Activated CD8-positive, alpha-beta T cell treated with anti-CD3 and anti-CD28 coated beads for 36 hours (primary cell): Measurements from ENCODE around the gene RASL12. TPM values are rescaled to one million over a fixed set of nuclear protein-coding genes. Genes with fewer than 3 reads are reported as not detected.
"Not testable (repeated sequence)": the region's sequence is repeated elsewhere in the genome, so short reads cannot be mapped to it uniquely, and the experiment has no call there.

Experiments used
- ATAC-seq: fragments of 200-7000 bp; cut with Tn5 transposase; one replicate; pipeline ENCODE4 v1.10.0; 2021; ENCODE audit warnings: mild to moderate bottlenecking, moderate library complexity
- CTCF ChIA-PET: fragments of 350-600 bp; sonication (Branson Sonifier 250); formaldehyde crosslinking; loops from one replicate; lab custom pipeline; 2021; ENCODE audit warnings: antibody characterized with exemption; lab: Charles Lee
- POLR2A ChIA-PET: fragments of 350-600 bp; sonication (Branson Sonifier 250); formaldehyde crosslinking; loops from one replicate; lab custom pipeline; 2021; ENCODE audit warnings: antibody characterized with exemption; lab: Charles Lee
- DNase-seq: peaks from one replicate; pipeline ENCODE4 v3.0.0-alpha.2; 2020
- H3K27ac Mint-ChIP-seq: one replicate; pipeline ENCODE4 v1.8.0; 2021; ENCODE audit warnings: mild to moderate bottlenecking, mixed read lengths
- H3K27me3 Mint-ChIP-seq: one replicate; pipeline ENCODE4 v1.8.0; 2021; ENCODE audit warnings: mixed read lengths
- H3K36me3 Mint-ChIP-seq: one replicate; pipeline ENCODE4 v1.8.0; 2021; ENCODE audit warnings: low read depth, mixed read lengths
- H3K4me1 Mint-ChIP-seq: one replicate; pipeline ENCODE4 v1.8.0; 2021; ENCODE audit warnings: low read depth, mixed read lengths
- H3K4me3 Mint-ChIP-seq: one replicate; pipeline ENCODE4 v1.8.0; 2021; ENCODE audit warnings: mild to moderate bottlenecking, moderate library complexity, mixed read lengths
- H3K9me3 Mint-ChIP-seq: one replicate; pipeline ENCODE4 v1.8.0; 2021; ENCODE audit warnings: mixed read lengths
- intact Hi-C: fragments of 100-400 bp; cut with micrococcal nuclease; formaldehyde crosslinking; loops from one replicate; pipeline ENCODE4 v1.10.0; 2022
- total RNA-seq, 2 experiments: library from RNA; stranded (reverse); gene quantifications; one replicate each; pipeline ENCODE4 v1.2.3, GENCODE V29; 2021
- TF ChIP-seq, protein P1 (sequence below): fragments of 200-600 bp; IDR thresholded peaks from one replicate; pipeline ENCODE4 v1.8.0; 2022; ENCODE audit warnings: antibody characterized with exemption, mild to moderate bottlenecking

RASL12 gene
- total RNA-seq, 2 experiments from 2014 or later, result not detected

DNA sequence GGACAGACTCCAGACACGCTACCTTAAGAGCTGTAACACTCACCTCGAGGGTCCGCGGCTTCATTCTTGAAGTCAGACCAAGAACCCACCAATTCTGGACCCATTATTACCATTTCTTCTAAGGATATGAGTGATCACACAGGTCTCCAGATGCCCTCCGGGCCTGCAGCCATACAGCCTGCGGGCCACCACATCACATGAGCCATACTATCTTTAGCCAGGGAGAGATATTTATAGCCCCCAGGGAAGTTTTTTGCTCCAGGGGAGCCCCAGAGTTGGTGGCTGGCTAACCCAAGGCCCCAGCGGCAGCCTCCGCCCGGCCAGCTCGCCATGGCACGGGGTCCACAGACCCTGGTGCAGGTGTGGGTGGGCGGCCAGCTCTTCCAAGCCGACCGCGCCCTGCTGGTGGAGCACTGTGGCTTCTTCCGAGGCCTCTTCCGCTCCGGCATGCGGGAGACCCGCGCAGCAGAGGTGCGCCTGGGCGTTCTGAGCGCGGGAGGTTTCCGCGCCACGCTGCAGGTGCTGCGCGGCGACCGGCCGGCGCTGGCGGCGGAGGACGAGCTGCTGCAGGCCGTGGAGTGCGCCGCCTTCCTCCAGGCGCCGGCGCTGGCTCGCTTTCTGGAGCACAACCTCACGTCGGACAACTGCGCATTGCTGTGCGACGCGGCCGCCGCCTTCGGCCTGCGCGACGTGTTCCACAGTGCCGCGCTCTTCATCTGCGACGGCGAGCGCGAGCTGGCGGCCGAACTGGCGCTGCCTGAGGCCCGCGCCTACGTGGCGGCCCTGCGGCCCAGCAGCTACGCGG lies 8.9 kb upstream of the RASL12 start, which contains the start of gene KBTBD13:
Gene KBTBD13, plus strand, starts transcription at position 261 of the 805 bp plus-strand sequence. Its CDS starts 70 bp downstream, at position 331.
- H3K4me3 Mint-ChIP-seq, result no peak within 1 kb of the TSS
- no peaks in the 10 kb centered on the region for H3K9me3 Mint-ChIP-seq
- POLR2A ChIA-PET, result no interaction called here
- H3K36me3 Mint-ChIP-seq, result no peaks in the 10 kb centered on the region
- CTCF ChIA-PET, result interaction anchor here (0.8 to 5.4 kb wide), 7 partner anchors 8 to 46 kb away, joined by 3 to 37 read pairs (median 4); no protein-coding TSS in a partner anchor
- H3K4me1 Mint-ChIP-seq, result peaks cover 8% of the 10 kb centered on the region
- TF ChIP-seq, protein P1, sequence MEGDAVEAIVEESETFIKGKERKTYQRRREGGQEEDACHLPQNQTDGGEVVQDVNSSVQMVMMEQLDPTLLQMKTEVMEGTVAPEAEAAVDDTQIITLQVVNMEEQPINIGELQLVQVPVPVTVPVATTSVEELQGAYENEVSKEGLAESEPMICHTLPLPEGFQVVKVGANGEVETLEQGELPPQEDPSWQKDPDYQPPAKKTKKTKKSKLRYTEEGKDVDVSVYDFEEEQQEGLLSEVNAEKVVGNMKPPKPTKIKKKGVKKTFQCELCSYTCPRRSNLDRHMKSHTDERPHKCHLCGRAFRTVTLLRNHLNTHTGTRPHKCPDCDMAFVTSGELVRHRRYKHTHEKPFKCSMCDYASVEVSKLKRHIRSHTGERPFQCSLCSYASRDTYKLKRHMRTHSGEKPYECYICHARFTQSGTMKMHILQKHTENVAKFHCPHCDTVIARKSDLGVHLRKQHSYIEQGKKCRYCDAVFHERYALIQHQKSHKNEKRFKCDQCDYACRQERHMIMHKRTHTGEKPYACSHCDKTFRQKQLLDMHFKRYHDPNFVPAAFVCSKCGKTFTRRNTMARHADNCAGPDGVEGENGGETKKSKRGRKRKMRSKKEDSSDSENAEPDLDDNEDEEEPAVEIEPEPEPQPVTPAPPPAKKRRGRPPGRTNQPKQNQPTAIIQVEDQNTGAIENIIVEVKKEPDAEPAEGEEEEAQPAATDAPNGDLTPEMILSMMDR, result no peak
- H3K27me3 Mint-ChIP-seq, result peaks cover 26% of the 10 kb centered on the region
- ATAC-seq, result no peak
- intact Hi-C loops, result loop anchor here (5.0 kb wide), 1 partner anchor 44 kb away; no protein-coding TSS in a partner anchor
- no peak within 1 kb of the TSS for H3K27ac Mint-ChIP-seq
- DNase-seq, result no peak

DNA sequence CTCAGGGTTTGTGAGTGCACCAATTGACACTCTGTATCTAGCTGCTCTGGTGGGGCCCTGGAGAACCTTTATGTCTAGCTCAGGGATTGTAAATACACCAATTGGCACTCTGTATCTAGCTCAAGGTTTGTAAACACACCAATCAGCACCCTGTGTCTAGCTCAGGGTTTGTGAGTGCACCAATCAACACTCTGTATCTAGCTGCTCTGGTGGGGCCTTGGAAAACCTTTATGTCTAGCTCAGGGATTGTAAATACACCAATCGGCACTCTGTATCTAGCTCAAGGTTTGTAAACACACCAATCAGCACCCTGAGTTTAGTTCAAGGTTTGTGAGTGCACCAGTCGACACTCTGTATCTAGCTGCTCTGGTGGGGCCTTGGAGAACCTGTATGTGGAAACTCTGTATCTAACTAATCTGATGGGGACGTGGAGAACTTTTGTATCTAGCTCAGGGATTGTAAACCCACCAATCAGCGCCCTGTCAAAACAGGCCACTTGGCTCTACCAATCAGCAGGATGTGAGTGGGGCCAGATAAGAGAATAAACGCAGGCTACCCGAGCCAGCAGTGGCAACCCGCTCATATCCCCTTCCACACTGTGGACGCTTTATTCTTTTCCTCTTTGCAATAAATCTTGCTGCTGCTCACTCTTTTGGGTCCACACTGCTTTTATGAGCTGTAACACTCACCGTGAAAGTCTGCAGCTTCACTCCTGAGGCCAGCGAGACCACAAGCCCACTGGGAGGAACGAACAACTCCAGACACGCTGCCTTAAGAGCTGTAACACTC lies 8.0 kb upstream of the RASL12 start:
- H3K4me1 Mint-ChIP-seq, ATAC-seq, POLR2A ChIA-PET, H3K36me3 Mint-ChIP-seq, H3K4me3 Mint-ChIP-seq, H3K27ac Mint-ChIP-seq, H3K9me3 Mint-ChIP-seq, DNase-seq: not testable (repeated sequence)
- intact Hi-C loops, result loop anchor here (5.0 kb wide), 1 partner anchor 44 kb away; no protein-coding TSS in a partner anchor
- H3K27me3 Mint-ChIP-seq, result peaks cover 24% of the 10 kb centered on the region
- CTCF ChIA-PET, result interaction anchor here (1.1 to 5.4 kb wide), 4 partner anchors 11 to 45 kb away, joined by 3 to 37 read pairs (median 4); no protein-coding TSS in a partner anchor

- POLR2A ChIA-PET, H3K9me3 Mint-ChIP-seq, DNase-seq, ATAC-seq, H3K4me1 Mint-ChIP-seq, H3K36me3 Mint-ChIP-seq, H3K27ac Mint-ChIP-seq, H3K4me3 Mint-ChIP-seq: not testable (repeated sequence)
- H3K27me3 Mint-ChIP-seq, result peaks cover 22% of the 10 kb centered on the region
- CTCF ChIA-PET, result interaction anchor here (1.3 to 1.4 kb wide), 3 partner anchors 9 to 41 kb away, joined by 3 to 4 read pairs (median 4); no protein-coding TSS in a partner anchor
- intact Hi-C loops, result loop anchor here (5.0 kb wide), 1 partner anchor 43 kb away; no protein-coding TSS in a partner anchor
These were observed 7.2 kb upstream of the RASL12 start for GRCh38 chr15:65074946-65075345.

DNA sequence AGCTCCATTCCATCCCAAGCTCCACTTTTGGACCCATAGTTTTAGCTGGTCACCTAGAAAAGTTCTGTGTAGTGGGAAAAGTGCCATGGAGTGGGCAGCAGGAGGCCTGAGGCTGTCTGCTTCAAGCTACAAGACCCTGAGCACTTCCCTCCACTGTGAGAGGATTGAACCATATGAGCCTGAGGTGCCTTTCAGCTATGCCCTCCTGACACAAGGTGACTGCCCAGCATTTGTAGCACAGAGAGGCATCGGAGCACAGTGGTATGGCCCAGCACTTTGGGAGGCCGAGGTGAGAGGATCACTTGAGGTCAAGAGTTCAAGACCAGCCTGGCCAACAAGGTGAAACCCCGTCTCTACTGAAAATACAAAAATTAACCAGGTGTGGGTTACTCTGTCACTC lies 4.8 kb upstream of the RASL12 start:
- CTCF ChIA-PET, result interaction anchor here (1.0 to 1.4 kb wide), 2 partner anchors 11 to 13 kb away, joined by 3 to 4 read pairs; no protein-coding TSS in a partner anchor

DNA sequence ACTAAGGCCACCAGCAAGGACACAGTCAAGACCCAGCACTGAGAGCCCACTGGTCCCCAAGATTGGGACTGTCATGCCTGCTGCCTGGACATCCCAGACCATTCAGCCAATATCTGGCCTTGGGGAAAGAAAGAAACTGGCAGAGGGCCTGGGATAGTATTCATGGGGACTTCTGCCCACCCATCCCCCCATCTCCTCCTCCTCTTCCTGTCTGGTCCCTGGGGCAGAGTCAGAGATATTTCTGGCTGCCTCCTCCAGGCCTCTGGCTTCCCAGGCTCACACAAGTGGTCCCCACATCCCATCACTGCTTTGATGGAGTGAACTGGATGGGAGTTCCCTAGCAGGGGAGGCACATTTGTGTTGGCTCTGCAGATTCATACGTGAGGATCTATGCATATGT lies 4.2 kb upstream of the RASL12 start:
- CTCF ChIA-PET, result no interaction called here
- ATAC-seq, result no peak
- H3K27ac Mint-ChIP-seq, result no peak overlapping the region

More for the DNA sequence above, 4.8 kb upstream of the RASL12 start:
- no peak for DNase-seq
- no peak for ATAC-seq
- intact Hi-C loops, result no loop called here
- Mint-ChIP-seq H3K36me3 (no peaks in the 10 kb centered on the region), H3K9me3 (no peaks in the 10 kb centered on the region), H3K27ac (no peak overlapping the region), H3K27me3 (peaks cover 13% of the 10 kb centered on the region), H3K4me3 (no peak overlapping the region), H3K4me1 (peaks cover 4% of the 10 kb centered on the region)
- POLR2A ChIA-PET, result interaction anchor here (1.1 kb wide), 1 partner anchor 34 kb away, joined by 3 read pairs; no protein-coding TSS in a partner anchor
- TF ChIP-seq, protein P1, result no peak

More for the DNA sequence above, 4.2 kb upstream of the RASL12 start:
- H3K36me3 Mint-ChIP-seq, result no peaks in the 10 kb centered on the region
- H3K4me1 Mint-ChIP-seq, result peaks cover 6% of the 10 kb centered on the region
- POLR2A ChIA-PET, result interaction anchor here (1.1 kb wide), 1 partner anchor 33 kb away, joined by 3 read pairs; no protein-coding TSS in a partner anchor
- intact Hi-C loops, result no loop called here
- peaks cover 16% of the 10 kb centered on the region for H3K27me3 Mint-ChIP-seq
- no peaks in the 10 kb centered on the region for H3K9me3 Mint-ChIP-seq
- no peak overlapping the region for H3K4me3 Mint-ChIP-seq
- no peak for DNase-seq
- TF ChIP-seq, protein P1, result no peak
